Purkinje cell (primary cell): ENCODE measurements around the gene C3orf20. TPM values are rescaled to one million over a fixed set of nuclear protein-coding genes. Genes with fewer than 3 reads are reported as not detected.

Experiments used
- polyA plus RNA-seq: library from polyadenylated mRNA; unstranded; fragments of >200 nt; fragmentation: Nextera tagmentation; gene quantifications from 2 replicates; pipeline ENCODE4 v1.2.1, GENCODE V29; 2014

Gene C3orf20
- polyA plus RNA-seq, result not detected in 2 replicates

GRCh38 chr3:14674841-14675240 lies at the start of gene C3orf20:
C3orf20 (plus strand) TSS chr3:14675141; CDS start chr3:14682714, 7,573 bp downstream.

GRCh38 chr3:14651440-14652251 lies 23.3 kb upstream of the C3orf20 start, which contains the start of gene CCDC174:
CCDC174 (plus strand) TSS chr3:14651762; CDS start chr3:14651837, 75 bp downstream.

GRCh38 chr3:14818804-14819500 lies 144.0 kb downstream of the C3orf20 start, which contains the start of gene FGD5:
FGD5 (plus strand) TSS chr3:14818962; CDS start chr3:14819072, 110 bp downstream.

Other genes with a start within 250 kb of the C3orf20 start
- 0.36 and 1.6 TPM in 2 replicates for gene GRIP2, start 134.8 kb upstream of the C3orf20 start, polyA plus RNA-seq
- 21.7 and 28.5 TPM in 2 replicates for gene CCDC174, start 23.4 kb upstream of the C3orf20 start, polyA plus RNA-seq
- gene FGD5, start 143.8 kb downstream of the C3orf20 start, polyA plus RNA-seq, result 0.09 and 0.57 TPM in 2 replicates